ENCODE measurements around the gene KLHL33. TPM values are rescaled to one million over a fixed set of nuclear protein-coding genes. Genes with fewer than 3 reads are reported as not detected.

KLHL33 gene
- total and polyA plus RNA-seq, 2 experiments from 2014 or later, result 0.05 TPM; not detected in 1

- TF ChIP-seq CTCF (IDR thresholded peaks at IDR 0.05; ENCODE audit: poor library complexity) (no peak), EZH2 (IDR thresholded peaks at IDR 0.05; ENCODE audit: borderline replicate concordance) (no peak)
- WGBS (ENCODE audit: low lambda C conversion rate, missing lambda C conversion rate), result 84% methylated on average over 5 of the region's 5 CpGs
Measured at GRCh38 chr14:20440465-20440864, 4.5 kb upstream of the KLHL33 start.

GRCh38 chr14:20438664-20439063 is 2.7 kb upstream of the KLHL33 start:
- Histone ChIP-seq H3K27ac (no peak overlapping the region), H3K36me3 (replicated peaks; ENCODE audit: insufficient read depth, low read depth) (no peaks in the 10 kb centered on the region), H3K79me2 (no peaks in the 10 kb centered on the region), H3K27me3 (no peaks in the 10 kb centered on the region), H3K9me2 (replicated peaks; ENCODE audit: insufficient read depth) (no peaks in the 10 kb centered on the region), H3K4me1 (ENCODE audit: insufficient read depth) (peaks cover under 1% of the 10 kb centered on the region), H4K20me1 (ENCODE audit: insufficient read depth, poor library complexity, severe bottlenecking) (no peaks in the 10 kb centered on the region), H3K9me3 (ENCODE audit: low read depth) (no peaks in the 10 kb centered on the region), H2AFZ (no peak overlapping the region), H3K4me3 (no peak overlapping the region), H3K4me2 (no peak overlapping the region)
- TF ChIP-seq EZH2phosphoT487 (IDR thresholded peaks at IDR 0.05; ENCODE audit: low read depth, severe bottlenecking, unreplicated experiment) (no peak), EZH2 (IDR thresholded peaks at IDR 0.05; ENCODE audit: borderline replicate concordance) (no peak)
- no peak for DNase-seq (ENCODE audit: low spot score)
- WGBS (ENCODE audit: low lambda C conversion rate, missing lambda C conversion rate), result 96% methylated on average over 7 of the region's 7 CpGs

More at GRCh38 chr14:20440465-20440864, 4.5 kb upstream of the KLHL33 start:
- Histone ChIP-seq H3K9me2 (replicated peaks; ENCODE audit: insufficient read depth) (no peaks in the 10 kb centered on the region), H3K9me3 (ENCODE audit: low read depth) (no peaks in the 10 kb centered on the region), H4K20me1 (ENCODE audit: insufficient read depth, poor library complexity, severe bottlenecking) (no peaks in the 10 kb centered on the region), H3K79me2 (no peaks in the 10 kb centered on the region), H3K36me3 (replicated peaks; ENCODE audit: insufficient read depth, low read depth) (no peaks in the 10 kb centered on the region), H3K4me2 (no peak overlapping the region), H3K27me3 (no peaks in the 10 kb centered on the region), H3K4me1 (ENCODE audit: insufficient read depth) (peaks cover 4% of the 10 kb centered on the region), H3K4me3 (no peak overlapping the region), H3K27ac (no peak overlapping the region), H2AFZ (no peak overlapping the region)
- DNase-seq (ENCODE audit: low spot score), result no peak

GRCh38 chr14:20436363-20436755 is 393 bp upstream of the KLHL33 start:
- no peak overlapping the region for H2AFZ ChIP-seq
- no peaks in the 10 kb centered on the region for H3K9me2 ChIP-seq (replicated peaks; ENCODE audit: insufficient read depth)
- no peak overlapping the region for H3K4me2 ChIP-seq
- no peaks in the 10 kb centered on the region for H3K9me3 ChIP-seq (ENCODE audit: low read depth)
- no peak overlapping the region for H3K4me3 ChIP-seq
- no peaks in the 10 kb centered on the region for H3K36me3 ChIP-seq (replicated peaks; ENCODE audit: insufficient read depth, low read depth)
- H3K79me2 ChIP-seq, result no peaks in the 10 kb centered on the region
- H3K4me1 ChIP-seq (ENCODE audit: insufficient read depth), result no peaks in the 10 kb centered on the region
- H3K27ac ChIP-seq, result no peak overlapping the region
- H3K27me3 ChIP-seq, result no peaks in the 10 kb centered on the region
- no peak for DNase-seq (ENCODE audit: low spot score)
- no peaks in the 10 kb centered on the region for H4K20me1 ChIP-seq (ENCODE audit: insufficient read depth, poor library complexity, severe bottlenecking)
- TF ChIP-seq CTCF (IDR thresholded peaks at IDR 0.05; ENCODE audit: poor library complexity) (no peak), EZH2phosphoT487 (IDR thresholded peaks at IDR 0.05; ENCODE audit: low read depth, severe bottlenecking, unreplicated experiment) (no peak), EZH2 (IDR thresholded peaks at IDR 0.05; ENCODE audit: borderline replicate concordance) (no peak)
- 90% methylated on average over 4 of the region's 4 CpGs for WGBS (ENCODE audit: low lambda C conversion rate, missing lambda C conversion rate)

- no peaks in the 10 kb centered on the region for H3K79me2 ChIP-seq
- H3K4me1 ChIP-seq (ENCODE audit: insufficient read depth), result no peaks in the 10 kb centered on the region
- no peaks in the 10 kb centered on the region for H3K27me3 ChIP-seq
- no peak overlapping the region for H3K4me2 ChIP-seq
- DNase-seq (ENCODE audit: low spot score), result no peak
- TF ChIP-seq EZH2 (IDR thresholded peaks at IDR 0.05; ENCODE audit: borderline replicate concordance), result no peak
- TF ChIP-seq EZH2phosphoT487 (IDR thresholded peaks at IDR 0.05; ENCODE audit: low read depth, severe bottlenecking, unreplicated experiment), result no peak
- TF ChIP-seq CTCF (IDR thresholded peaks at IDR 0.05; ENCODE audit: poor library complexity), result no peak
- H4K20me1 ChIP-seq (ENCODE audit: insufficient read depth, poor library complexity, severe bottlenecking), result no peaks in the 10 kb centered on the region
- no peaks in the 10 kb centered on the region for H3K9me2 ChIP-seq (replicated peaks; ENCODE audit: insufficient read depth)
- no peak overlapping the region for H2AFZ ChIP-seq
- no peak overlapping the region for H3K27ac ChIP-seq
- 82% methylated on average over 38 of the region's 44 CpGs for WGBS (ENCODE audit: low lambda C conversion rate, missing lambda C conversion rate)
- H3K4me3 ChIP-seq, result no peak overlapping the region
- H3K36me3 ChIP-seq (replicated peaks; ENCODE audit: insufficient read depth, low read depth), result no peaks in the 10 kb centered on the region
- H3K9me3 ChIP-seq (ENCODE audit: low read depth), result no peaks in the 10 kb centered on the region
Measured at GRCh38 chr14:20434701-20435581, 1.0 kb downstream of the KLHL33 start.

All from hepatocyte (in vitro differentiated cells).